Umbilical cord (tissue), 2 donors: Measurements from ENCODE around the gene NDUFAF3. TPM values are rescaled to one million over a fixed set of nuclear protein-coding genes. Genes with fewer than 3 reads are reported as not detected.

Experiments
- DNase-seq: peaks from one replicate; pipeline ENCODE4 v3.0.0-alpha.2; 2015; ENCODE audit warnings: low spot score
- total RNA-seq: library from RNA; depleted of rRNA; stranded (reverse); fragments of >200 nt; gene quantifications from one replicate; pipeline ENCODE4 v1.2.3, GENCODE V29; 2014; ENCODE audit warnings: low replicate concordance; ENCODE audit not compliant: insufficient read depth

NDUFAF3 gene
- 28.2 TPM for total RNA-seq

DNA sequence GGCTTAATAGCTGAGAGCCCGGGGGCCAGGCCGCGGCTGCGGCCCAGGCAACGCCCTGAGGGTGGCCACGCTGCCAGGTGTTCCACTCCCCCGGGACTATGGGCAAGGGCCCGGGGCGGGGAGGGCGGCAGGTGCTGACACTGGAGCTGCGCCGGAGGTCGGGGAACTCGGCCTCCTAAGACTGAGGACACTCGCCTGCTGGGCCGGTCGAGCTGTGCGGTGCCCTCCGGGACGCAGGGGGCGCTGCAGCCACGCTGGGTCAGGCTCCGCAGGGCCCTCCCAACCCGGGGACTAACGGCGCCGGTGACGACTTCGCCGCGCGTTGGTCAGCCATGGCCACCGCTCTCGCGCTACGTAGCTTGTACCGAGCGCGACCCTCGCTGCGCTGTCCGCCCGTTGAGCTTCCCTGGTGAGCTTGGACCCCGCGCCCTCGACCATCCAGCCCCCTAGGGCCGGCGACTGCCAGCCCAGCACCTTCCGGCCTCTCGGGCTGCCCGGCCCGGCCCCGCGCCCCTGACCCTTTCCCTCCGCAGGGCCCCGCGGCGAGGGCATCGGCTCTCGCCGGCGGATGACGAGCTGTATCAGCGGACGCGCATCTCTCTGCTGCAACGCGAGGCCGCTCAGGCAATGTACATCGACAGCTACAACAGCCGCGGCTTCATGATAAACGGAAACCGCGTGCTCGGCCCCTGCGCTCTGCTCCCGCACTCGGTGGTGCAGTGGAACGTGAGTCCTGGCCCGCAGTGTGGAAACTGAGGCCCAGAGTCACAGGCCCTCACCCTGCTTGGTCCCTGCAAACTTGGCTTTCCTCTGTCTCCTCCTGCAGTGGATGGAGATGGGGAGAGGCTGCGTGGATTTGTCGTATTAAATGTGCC is at the start of gene NDUFAF3:
TSS of gene NDUFAF3 (plus strand) at position 309 of the 875 bp plus-strand sequence. CDS start at position 333, 24 bp downstream.
- DNase-seq, result peak; percentile 93

- no peak for DNase-seq
Observed at GRCh38 chr3:48974076-48974864, 47.7 kb upstream of the NDUFAF3 start.

GRCh38 chr3:48979451-48979850 is 42.5 kb upstream of the NDUFAF3 start:
- DNase-seq, result no peak

GRCh38 chr3:48980295-48980694 is 41.6 kb upstream of the NDUFAF3 start:
- DNase-seq, result no peak

DNA sequence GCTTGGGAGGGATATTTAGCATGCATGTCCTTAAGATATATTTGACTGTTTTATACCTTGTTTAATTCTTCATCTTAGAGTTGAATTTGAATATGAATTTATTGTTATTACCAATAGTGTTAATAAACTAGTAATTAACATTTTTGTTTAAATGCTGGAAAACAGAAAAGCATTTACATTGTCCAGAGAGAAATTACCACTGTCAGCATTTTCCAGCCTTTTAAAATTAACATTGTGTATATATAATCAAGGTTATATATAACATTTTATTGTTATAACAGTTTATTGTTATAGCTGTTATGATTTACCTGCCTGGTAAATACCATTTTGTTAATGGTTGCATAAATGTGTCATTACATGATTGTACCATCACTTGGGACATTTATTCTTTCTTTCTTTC is 39.9 kb upstream of the NDUFAF3 start:
- no peak for DNase-seq

DNA sequence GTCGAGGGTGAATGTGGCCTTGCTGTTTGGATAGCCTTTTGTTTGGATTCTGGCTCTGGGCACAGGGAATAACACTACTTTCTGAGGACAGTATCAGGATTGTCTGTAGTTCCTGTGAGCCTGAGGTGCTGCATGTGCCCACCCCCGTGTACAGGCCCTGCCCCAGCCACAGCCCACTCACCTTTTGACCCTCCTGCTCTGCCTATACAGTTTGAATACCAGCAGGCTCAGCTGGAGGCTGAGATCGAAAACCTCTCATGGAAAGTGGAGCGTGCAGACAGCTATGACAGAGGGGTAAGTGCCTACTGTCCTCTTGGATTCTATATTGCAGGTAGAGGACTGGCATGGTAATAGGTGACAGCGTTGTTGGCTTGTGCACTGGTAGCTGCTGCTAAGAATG is 39.2 kb upstream of the NDUFAF3 start:
- DNase-seq, result no peak

- DNase-seq, result no peak
Observed at GRCh38 chr3:48983096-48983495, 38.8 kb upstream of the NDUFAF3 start.

GRCh38 chr3:48984663-48985062 is 37.3 kb upstream of the NDUFAF3 start:
- no peak for DNase-seq

- DNase-seq, result no peak
Observed at GRCh38 chr3:48985831-48986376, 36.0 kb upstream of the NDUFAF3 start.

DNA sequence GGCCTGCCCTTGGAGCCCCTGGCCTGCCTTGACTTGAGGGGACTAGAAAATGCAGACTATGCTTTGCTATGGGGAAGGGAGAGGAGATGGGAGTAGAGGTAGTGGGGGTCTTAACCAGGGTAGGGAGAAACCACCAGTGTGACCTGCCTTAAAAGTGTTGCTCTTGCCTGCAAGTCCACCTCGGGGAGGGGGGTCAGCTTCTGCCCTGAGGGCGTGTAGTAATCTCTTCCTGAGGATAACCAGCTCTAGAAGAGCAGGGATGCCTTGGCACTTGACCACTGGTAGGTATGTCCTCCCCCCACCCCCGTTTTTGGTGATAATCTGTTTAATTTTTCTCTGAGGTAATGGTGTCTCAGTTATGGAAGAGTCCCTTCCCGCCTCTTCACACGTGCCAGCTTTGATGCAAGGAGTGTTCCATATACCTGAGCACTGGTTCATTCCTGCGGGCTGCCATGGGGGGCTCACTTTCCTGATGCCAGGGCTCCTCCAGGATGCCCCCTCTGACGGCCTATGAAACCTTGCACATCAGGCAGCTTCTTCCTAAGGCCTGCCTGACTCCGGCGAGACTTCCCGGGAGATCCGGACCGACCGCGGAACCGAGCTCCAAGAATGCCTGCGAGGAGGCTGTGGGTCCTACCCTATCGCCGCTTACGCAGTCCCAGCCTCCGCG is 32.7 kb upstream of the NDUFAF3 start:
- DNase-seq, result peak; percentile 32

DNA sequence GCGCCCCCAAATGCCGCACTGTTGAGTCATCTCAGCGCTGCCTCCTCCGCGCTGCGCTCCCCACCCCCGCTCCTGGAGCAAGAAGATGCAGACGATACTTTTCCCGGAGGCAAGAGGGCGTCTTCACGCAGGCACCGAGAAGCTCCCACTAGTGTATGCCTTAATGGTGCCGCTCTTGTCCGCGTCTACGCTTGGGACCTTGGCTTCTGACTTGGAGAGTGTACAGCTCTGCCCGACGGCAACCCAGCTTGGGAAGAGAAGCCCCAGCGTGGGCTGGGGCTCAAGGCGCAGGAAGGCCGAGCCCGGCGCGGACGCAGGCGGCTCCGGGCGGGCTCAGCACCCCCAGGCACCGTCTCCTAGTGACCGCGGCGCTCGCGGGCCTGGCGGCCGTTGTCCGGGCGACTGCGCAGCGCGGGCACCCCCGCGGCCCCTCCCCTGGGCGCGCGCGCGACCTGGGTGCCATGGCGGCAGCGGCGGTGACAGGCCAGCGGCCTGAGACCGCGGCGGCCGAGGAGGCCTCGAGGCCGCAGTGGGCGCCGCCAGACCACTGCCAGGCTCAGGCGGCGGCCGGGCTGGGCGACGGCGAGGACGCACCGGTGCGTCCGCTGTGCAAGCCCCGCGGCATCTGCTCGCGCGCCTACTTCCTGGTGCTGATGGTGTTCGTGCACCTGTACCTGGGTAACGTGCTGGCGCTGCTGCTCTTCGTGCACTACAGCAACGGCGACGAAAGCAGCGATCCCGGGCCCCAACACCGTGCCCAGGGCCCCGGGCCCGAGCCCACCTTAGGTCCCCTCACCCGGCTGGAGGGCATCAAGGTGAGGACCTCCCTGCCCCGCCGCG is 31.9 kb upstream of the NDUFAF3 start, which contains the start of gene P4HTM:
TSS of gene P4HTM (plus strand) at position 446 of the 840 bp plus-strand sequence. CDS start at position 462, 16 bp downstream.
- DNase-seq, result peak; percentile 97

DNA sequence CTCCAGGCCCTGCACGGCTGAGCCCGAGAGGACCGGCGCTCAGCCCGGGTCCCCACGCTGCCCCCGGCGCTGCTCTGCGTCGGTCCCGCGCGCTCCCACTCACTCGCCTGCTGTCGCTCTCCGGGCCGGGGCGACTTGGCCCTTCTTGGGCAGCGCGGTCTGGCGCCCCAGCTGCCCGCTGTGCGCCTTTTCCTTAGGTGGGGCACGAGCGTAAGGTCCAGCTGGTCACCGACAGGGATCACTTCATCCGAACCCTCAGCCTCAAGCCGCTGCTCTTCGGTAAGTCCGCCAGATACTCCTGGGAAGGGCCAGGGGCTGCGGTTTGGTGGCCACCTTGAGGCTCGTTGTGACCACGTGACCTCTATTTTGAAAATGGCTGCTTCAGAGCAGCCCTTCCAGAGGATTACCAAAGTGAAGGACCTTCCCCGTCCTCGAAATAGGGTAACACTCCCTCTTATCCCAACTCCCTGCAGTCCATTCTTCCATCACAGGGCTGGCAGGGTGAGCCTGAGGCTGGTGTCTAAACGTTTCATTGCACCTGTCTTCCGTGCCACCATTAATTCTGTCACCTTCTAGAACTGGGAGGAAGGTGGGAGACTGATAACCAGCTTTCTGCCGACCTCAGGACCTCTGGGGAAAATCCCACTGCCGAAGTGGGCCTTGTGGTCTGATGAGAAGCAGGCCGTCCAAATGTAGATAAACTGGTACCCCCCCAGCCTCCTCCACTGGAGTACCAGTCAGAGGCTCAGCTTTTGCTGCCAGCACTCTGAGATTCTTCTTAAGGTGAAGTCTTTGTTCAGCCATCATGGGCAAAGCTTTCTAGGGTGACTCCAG is 31.1 kb upstream of the NDUFAF3 start:
- DNase-seq, result no peak

DNA sequence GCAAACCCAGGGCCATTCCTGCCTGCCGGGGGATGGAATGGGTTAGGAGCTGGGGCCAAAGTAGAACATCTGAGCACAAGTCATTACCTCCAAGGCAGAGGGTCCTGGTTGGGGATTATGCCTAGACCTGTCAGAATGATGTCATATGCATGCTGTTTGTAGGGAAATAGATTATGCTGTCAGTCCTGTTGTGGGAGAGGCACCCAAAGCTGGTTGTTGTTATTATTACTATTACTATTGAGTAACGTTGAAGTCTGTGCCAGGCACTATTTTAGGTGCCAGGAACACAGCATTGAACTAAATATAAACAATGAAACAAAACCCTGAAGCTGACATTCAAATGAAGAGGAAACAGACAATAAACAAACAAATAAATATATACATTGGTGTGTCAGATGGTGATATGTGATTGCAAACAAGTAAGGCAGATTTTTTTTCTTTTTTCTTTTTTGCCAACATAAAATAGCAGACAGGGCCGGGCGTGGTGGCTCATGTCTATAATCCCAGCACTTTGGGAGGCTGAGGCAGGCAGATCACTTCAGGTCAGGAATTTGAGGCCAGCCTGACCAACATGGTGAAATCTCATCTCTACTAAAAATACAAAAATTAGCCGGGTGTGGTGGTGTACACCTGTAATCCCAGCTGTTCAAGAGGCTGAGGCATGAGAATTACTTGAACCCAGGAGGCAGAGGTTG is 29.9 kb upstream of the NDUFAF3 start:
- DNase-seq, result no peak

GRCh38 chr3:48993834-48994233 is 28.1 kb upstream of the NDUFAF3 start:
- DNase-seq, result no peak

DNA sequence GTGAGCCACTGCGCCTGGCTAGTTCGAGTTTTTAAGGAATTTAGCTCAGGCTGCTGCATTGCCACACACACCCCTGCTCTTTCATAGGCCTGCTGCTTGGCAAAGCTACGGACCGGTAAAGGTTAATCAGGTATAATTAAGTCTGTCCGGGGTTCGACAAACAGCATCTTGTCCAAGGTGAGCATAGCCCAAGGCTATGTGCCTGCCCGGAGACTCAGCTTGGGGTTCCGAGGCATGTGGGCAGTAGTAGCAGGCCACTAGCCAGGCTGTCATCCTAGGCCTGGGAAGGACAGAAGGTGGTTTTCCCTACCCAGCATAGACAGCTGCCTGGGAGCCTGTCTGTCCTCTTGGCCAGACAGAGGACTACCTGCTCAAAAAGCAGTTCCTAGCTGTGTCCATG is 25.3 kb upstream of the NDUFAF3 start:
- no peak for DNase-seq

- DNase-seq, result no peak
Observed at GRCh38 chr3:48997102-48997635, 24.8 kb upstream of the NDUFAF3 start.

GRCh38 chr3:48997714-48998637 is 23.9 kb upstream of the NDUFAF3 start:
- no peak for DNase-seq
